Subcutaneous abdominal adipose tissue (tissue), 5 donors: ENCODE data around the gene SNCAIP.

Experiments used
- H3K27ac ChIP-seq: one replicate; pipeline ENCODE4 v1.7.0; 2013; ENCODE audit warnings: low read depth, mild to moderate bottlenecking, inconsistent platforms, low read length, moderate library complexity
- H3K27me3 ChIP-seq, 5 donors: one replicate each; pipeline ENCODE4 v1.7.0; 2013; ENCODE audit warnings: low read length in 5 of 5, inconsistent platforms in 1 of 5; ENCODE audit not compliant: control insufficient read depth in 5 of 5, insufficient read depth in 4 of 5
- H3K36me3 ChIP-seq, 5 donors: one replicate each; pipeline ENCODE4 v1.7.0; 2013; ENCODE audit warnings: low read length in 5 of 5; ENCODE audit not compliant: control insufficient read depth in 5 of 5, insufficient read depth in 5 of 5
- H3K4me1 ChIP-seq, 5 donors: one replicate each; pipeline ENCODE4 v1.7.0; 2013; ENCODE audit warnings: low read length in 5 of 5, mild to moderate bottlenecking in 3 of 5, moderate library complexity in 1 of 5; ENCODE audit not compliant: control insufficient read depth in 5 of 5, insufficient read depth in 5 of 5
- H3K4me3 ChIP-seq, 5 donors: one replicate each; pipeline ENCODE4 v1.7.0; 2013; ENCODE audit warnings: low read length in 5 of 5, low read depth in 1 of 5
- H3K9ac ChIP-seq, 5 donors: one replicate each; pipeline ENCODE4 v1.7.0; 2013; ENCODE audit warnings: low read length in 5 of 5, mild to moderate bottlenecking in 4 of 5, moderate library complexity in 3 of 5
- H3K9me3 ChIP-seq, 5 donors: one replicate each; pipeline ENCODE4 v1.7.0; 2013; ENCODE audit warnings: low read length in 5 of 5; ENCODE audit not compliant: control insufficient read depth in 5 of 5
- donor health status: healthy.
- donor health status: healthy.
- donor health status: healthy.
- donor health status: healthy.
- donor health status: healthy.

The SNCAIP gene

DNA sequence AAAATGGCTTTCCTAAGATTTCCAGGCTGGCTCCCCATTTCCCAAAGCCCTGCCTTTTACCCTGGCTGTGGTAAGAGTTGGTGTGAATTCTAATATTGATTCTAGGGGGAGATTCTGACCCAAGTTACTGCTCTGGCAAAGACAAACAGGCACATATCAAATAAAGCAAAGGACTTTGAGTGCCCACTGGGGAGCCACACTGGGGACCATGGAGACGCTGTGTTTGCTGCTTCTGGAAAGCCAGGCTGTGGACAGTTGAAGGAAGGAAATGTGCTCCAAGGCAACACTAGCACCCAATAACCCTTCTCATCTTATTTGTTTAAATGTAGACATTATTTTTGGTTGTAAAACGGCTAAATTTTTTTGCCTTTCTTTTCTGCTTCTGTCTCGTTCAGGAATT lies 78.7 kb downstream of the SNCAIP start:
- Histone ChIP-seq H3K4me3 (no peak overlapping the region), H3K36me3 (no peaks in the 10 kb centered on the region), H3K9me3 (no peaks in the 10 kb centered on the region), H3K4me1 (peaks cover 0 to 16% (median 5%) of the 10 kb centered on the region in 5 donors), H3K27ac (no peak overlapping the region), H3K9ac (no peak overlapping the region), H3K27me3 (no peaks in the 10 kb centered on the region)

DNA sequence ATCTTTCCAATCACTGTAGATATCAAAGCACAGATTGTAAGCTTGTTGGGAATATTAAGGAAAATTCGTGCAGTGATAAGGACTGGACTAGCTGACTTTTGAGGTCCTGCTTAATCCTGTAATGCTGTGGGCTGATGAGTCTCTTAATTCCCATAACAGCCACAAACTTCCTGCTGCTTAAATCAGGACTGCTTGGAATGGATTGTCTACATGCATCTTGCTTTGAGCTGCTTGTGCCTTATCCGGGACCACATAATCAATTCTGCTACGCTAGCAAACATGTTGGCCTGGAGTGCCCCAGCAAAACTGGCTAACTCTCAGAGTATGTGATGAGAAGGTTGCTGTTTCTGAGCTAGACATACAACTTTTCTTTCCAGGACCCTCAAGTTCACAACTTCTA lies 79.6 kb downstream of the SNCAIP start:
- Histone ChIP-seq H3K4me3 (no peak overlapping the region), H3K36me3 (no peaks in the 10 kb centered on the region), H3K9me3 (no peaks in the 10 kb centered on the region), H3K27me3 (no peaks in the 10 kb centered on the region), H3K4me1 (peaks cover 0 to 8% (median 5%) of the 10 kb centered on the region in 5 donors), H3K9ac (no peak overlapping the region), H3K27ac (no peak overlapping the region)

DNA sequence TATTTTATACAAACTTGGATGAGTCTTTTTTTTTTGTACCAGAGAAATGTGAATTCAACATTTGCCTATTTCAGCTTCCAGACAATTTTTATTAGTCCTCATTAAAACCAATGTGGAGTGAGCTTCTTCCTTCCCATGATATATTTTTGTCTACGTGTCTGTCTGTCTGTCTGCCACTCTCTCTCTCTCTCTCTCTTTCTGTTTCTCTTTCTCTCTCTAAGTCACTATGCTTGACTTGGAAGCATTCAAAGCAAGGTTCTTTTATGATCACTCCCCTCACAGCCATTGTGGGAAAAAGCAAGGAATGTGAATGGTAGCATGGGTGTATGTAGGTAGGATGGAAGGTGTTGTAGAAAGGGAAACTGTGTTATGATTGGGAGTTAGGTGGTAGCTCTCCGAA lies 80.2 kb downstream of the SNCAIP start:
- H3K9ac ChIP-seq: no peak overlapping the region
- peaks cover 0 to 8% (median 5%) of the 10 kb centered on the region in 5 donors for H3K4me1 ChIP-seq
- H3K9me3 ChIP-seq: no peaks in the 10 kb centered on the region
- H3K36me3 ChIP-seq: no peaks in the 10 kb centered on the region
- H3K27ac ChIP-seq: no peak overlapping the region
- H3K4me3 ChIP-seq: no peak overlapping the region
- H3K27me3 ChIP-seq: no peaks in the 10 kb centered on the region

DNA sequence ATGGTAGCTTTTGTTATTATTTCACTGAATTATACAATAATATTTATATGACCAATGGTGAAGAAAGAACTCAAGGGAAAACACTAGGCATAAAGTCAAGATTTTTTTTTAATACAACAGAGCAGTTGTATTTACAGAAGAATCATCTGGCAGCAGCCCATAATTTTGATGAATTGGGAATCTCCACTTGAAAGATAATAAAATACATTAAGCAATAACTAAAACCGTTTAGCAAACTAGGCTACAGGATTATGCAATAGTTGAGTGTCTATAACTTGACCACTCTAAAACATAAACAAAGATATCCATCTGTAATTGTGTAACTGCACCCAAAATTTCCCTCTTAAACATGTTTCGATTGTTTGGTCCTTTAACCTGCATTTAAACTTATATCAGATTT lies 80.8 kb downstream of the SNCAIP start:
- H3K36me3 ChIP-seq: no peaks in the 10 kb centered on the region
- no peak overlapping the region for H3K4me3 ChIP-seq
- no peaks in the 10 kb centered on the region for H3K27me3 ChIP-seq
- H3K4me1 ChIP-seq: peaks cover 0 to 8% (median 5%) of the 10 kb centered on the region in 5 donors
- no peaks in the 10 kb centered on the region for H3K9me3 ChIP-seq
- H3K27ac ChIP-seq: no peak overlapping the region
- no peak overlapping the region for H3K9ac ChIP-seq

DNA sequence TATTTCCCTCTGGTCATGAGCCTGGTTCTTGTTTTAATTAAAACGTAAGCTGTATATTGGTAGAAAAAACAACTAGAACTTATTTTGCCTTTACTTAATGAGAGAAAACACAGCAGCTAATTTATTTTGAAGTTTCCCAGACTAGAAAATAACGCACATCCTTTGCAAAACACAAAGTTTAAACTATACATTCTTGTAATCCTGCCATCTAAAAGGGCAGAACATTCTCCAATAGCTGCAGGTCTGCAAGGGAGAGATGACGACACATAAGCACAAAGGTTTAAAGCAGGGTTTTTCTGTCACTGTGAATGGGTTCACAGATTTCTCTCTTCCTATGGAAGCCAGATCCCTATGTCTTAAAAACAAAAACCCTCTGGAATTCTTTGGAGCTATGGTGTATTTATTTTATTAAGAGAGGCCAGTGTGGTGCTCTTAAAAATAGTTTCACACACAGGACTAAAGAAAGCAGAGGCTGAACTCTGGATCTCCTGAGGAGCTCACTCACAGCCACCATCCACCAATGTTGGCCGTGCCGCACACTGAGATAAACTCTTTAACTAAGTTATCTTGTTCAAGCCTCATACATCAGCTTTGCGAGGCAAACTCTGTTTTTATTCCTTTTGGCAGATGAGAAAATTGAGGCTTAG lies 82.4 kb downstream of the SNCAIP start:
- H3K36me3 ChIP-seq: no peaks in the 10 kb centered on the region

DNA sequence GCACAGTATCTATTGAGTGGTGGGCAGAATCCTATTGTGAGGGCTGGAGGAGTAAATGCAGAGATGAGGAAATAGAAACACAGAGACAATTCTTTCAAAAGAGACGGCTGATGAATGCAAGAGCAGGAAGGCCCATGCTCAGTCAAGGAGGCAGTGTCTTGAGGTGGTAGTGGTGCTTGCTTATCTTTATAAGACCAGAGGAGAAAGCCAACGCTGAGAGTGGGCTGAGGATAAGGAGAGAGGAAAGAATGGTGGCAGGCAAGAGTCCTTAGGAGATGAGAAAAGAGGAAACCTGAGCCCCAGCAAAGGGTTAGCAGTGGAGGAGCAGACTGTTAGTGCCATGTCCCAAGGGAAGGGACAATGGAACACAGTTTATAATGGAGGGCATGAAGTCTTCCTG lies 86.0 kb downstream of the SNCAIP start:
- Histone ChIP-seq H3K36me3 (no peaks in the 10 kb centered on the region), H3K9ac (no peak overlapping the region), H3K27me3 (no peaks in the 10 kb centered on the region), H3K9me3 (no peaks in the 10 kb centered on the region), H3K4me1 (peaks cover 0 to under 1% (median 0%) of the 10 kb centered on the region in 5 donors), H3K27ac (no peak overlapping the region), H3K4me3 (no peak overlapping the region)

More for the DNA sequence above, 82.4 kb downstream of the SNCAIP start:
- Histone ChIP-seq H3K27me3 (no peaks in the 10 kb centered on the region), H3K4me1 (peaks cover 0 to 8% (median 5%) of the 10 kb centered on the region in 5 donors), H3K4me3 (no peak overlapping the region), H3K27ac (no peak overlapping the region), H3K9ac (no peak overlapping the region), H3K9me3 (no peaks in the 10 kb centered on the region)

DNA sequence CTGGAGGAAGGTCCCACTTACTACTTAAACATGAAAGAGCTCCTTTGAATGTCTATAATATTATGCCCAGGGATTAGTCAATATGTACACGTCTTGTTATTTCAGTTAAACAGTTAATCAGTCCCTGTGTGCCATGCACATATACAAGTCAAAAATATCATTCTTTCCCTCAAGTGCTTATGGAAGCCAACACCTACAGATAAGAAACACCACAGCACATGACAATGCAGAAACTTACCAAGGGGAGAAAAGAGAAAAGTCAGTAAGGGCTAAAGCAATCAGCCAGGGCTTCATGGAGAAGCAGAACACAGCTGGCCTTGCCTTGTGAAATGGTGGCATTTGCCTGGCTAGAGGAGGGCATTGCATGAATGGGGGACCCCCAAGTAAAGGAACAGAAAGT lies 88.3 kb downstream of the SNCAIP start:
- H3K27ac ChIP-seq: no peak overlapping the region
- H3K4me1 ChIP-seq: no peaks in the 10 kb centered on the region
- no peak overlapping the region for H3K4me3 ChIP-seq
- H3K27me3 ChIP-seq: no peaks in the 10 kb centered on the region
- no peaks in the 10 kb centered on the region for H3K9me3 ChIP-seq
- no peaks in the 10 kb centered on the region for H3K36me3 ChIP-seq
- H3K9ac ChIP-seq: no peak overlapping the region

DNA sequence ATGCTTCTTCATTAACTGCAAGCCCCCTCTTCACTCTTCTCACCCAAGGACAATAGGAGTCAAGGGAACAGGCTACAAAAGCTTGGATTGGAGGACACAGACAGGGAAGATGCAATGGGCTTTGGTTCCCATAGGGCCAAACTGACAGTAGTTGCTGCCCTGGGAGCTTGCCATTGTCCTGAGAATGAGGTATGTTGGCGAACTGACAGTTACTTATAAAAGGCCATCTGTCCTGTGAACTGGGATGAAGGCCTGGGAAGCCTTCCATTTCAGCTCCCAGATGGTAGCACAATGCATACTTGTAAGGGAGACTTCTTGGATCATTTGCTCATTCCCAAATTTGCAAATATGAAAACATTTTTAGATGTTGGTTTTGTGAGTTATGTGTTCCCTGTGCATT lies 88.9 kb downstream of the SNCAIP start:
- Histone ChIP-seq H3K9ac (no peak overlapping the region), H3K9me3 (no peaks in the 10 kb centered on the region), H3K27ac (no peak overlapping the region), H3K27me3 (no peaks in the 10 kb centered on the region), H3K4me3 (no peak overlapping the region), H3K36me3 (no peaks in the 10 kb centered on the region), H3K4me1 (no peaks in the 10 kb centered on the region)

DNA sequence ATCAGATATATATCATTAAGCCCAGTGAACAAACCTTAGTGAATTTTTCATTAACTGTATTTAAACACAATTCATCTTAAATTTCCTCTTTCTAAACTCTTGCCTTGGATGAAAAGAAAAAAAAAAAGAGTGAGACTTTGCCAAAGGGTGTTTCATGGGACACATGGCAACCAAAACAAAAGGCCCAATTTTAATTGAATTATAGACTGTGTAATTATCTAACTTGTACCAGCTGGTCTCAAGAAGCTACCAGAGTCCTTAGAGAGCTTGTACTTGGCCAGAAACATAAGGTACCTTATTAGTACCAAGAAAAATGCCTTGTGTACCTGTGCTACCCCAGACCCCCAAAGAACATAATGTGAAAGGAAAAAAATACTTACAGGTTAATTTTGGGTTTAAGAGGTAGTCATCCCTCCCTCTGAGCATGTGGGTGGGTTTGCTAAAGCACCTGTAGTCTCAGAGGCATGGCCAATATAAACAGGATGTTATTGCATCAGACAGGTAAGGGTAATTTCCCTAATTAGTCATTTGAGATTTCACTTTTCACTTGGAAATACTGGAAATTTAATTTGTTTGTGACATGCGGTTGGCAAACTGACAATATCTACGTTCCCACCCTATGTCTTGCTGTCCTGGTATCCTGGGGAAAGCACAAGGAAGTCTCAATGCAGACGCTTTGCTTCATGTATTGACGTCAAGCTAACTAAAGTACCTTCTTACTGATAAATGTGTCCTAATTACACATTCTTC lies 90.1 kb downstream of the SNCAIP start:
- no peaks in the 10 kb centered on the region for H3K36me3 ChIP-seq
- H3K27me3 ChIP-seq: no peaks in the 10 kb centered on the region
- no peak overlapping the region for H3K9ac ChIP-seq
- H3K4me3 ChIP-seq: no peak overlapping the region
- no peaks in the 10 kb centered on the region for H3K4me1 ChIP-seq
- H3K27ac ChIP-seq: no peak overlapping the region
- H3K9me3 ChIP-seq: no peaks in the 10 kb centered on the region

DNA sequence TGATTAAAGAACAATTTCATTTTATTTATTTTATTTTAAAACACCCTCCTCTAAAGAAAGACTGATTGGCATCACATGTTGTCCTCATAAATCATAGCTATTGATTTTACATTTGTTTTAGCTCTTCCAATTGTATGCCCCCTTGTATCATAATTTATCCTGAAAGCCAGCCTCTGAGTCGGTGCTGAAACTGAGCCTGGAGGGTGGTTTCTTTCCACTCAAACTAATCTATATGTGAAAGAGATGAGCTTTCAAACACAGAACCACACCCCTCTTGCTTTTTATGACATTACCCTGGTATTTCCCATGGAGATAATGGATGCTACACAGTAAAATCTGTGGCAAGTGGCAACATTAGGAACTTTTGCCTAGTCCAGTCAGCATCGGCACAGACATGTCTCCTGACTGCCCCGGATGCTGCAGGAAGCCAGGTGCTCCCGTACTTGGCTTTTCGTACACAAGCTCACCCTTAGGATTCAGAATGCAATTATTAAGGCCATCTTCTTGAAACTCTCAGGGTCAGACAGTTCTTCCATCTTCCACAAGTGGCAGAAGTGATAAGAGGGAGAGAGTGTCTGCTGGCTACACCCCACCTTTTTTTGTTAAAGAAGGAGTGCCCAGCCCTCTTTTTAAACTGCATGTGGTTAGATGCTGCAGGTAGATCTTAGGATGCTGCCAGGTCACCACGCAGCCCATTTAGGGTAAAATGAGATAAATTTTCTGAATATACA lies 91.1 kb downstream of the SNCAIP start:
- Histone ChIP-seq H3K27me3 (no peaks in the 10 kb centered on the region), H3K36me3 (no peaks in the 10 kb centered on the region), H3K9ac (no peak overlapping the region), H3K4me1 (no peaks in the 10 kb centered on the region), H3K9me3 (no peaks in the 10 kb centered on the region), H3K4me3 (no peak overlapping the region), H3K27ac (no peak overlapping the region)
